Osteocyte (in vitro differentiated cells): Measurements from ENCODE around the gene PPFIA1. TPM values are rescaled to one million over a fixed set of nuclear protein-coding genes. Genes with fewer than 3 reads are reported as not detected.
A peak's percentile ranks its signal among the peaks of the same experiment; 100 is the strongest.

ENCODE experiments used
- DNase-seq: peaks from one replicate; pipeline ENCODE4 v3.0.0; 2021; ENCODE audit warnings: mixed read lengths; ENCODE audit not compliant: unreplicated experiment; ENCODE audit errors: extremely low spot score
- H3K27ac Mint-ChIP-seq: one replicate; pipeline ENCODE4 v1.8.0; 2021; ENCODE audit warnings: mild to moderate bottlenecking, mixed read lengths; ENCODE audit not compliant: unreplicated experiment
- H3K27me3 Mint-ChIP-seq: one replicate; pipeline ENCODE4 v1.8.0; 2021; ENCODE audit warnings: mixed read lengths; ENCODE audit not compliant: unreplicated experiment
- H3K36me3 Mint-ChIP-seq: one replicate; pipeline ENCODE4 v1.8.0; 2021; ENCODE audit warnings: mixed read lengths; ENCODE audit not compliant: unreplicated experiment
- H3K4me1 Mint-ChIP-seq: one replicate; pipeline ENCODE4 v1.8.0; 2021; ENCODE audit warnings: mixed read lengths; ENCODE audit not compliant: unreplicated experiment
- H3K4me3 Mint-ChIP-seq: one replicate; pipeline ENCODE4 v1.8.0; 2021; ENCODE audit warnings: mild to moderate bottlenecking, moderate library complexity, mixed read lengths; ENCODE audit not compliant: unreplicated experiment
- H3K9me3 Mint-ChIP-seq: one replicate; pipeline ENCODE4 v1.8.0; 2021; ENCODE audit warnings: mixed read lengths; ENCODE audit not compliant: unreplicated experiment
- total RNA-seq: library from RNA; stranded (reverse); gene quantifications from 2 replicates; pipeline ENCODE4 v1.2.1, GENCODE V29; 2021
- TF ChIP-seq, protein P1 (sequence below): fragments of 200-600 bp; sonication (generic); IDR thresholded peaks from 2 replicates; pipeline ENCODE4 v1.5.0; 2021; ENCODE audit warnings: antibody characterized with exemption, mild to moderate bottlenecking, moderate library complexity

Gene PPFIA1
- total RNA-seq, 1 donor from 2014 or later = 70.4 TPM

DNA sequence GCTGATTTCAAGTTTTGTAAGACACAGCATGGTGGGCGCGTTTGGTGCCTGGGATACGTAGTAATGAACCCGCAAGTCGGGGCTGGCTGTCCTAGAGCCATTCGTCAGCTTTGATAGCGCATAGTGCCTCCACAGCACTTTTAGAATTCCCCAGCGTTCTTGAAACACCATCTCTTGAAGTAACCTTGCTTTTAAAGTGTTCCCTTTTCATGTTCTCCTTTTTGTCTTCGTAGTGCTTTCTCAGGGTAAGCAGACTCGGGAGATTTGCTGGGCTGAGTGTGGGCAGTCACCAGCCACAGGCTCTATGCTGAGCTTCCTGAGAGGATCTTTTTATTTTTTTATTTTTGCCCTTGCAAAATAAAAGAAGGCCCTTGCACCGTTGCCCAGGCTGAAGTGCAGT is 88.3 kb downstream of the PPFIA1 start:
- Mint-ChIP-seq H3K36me3 (peaks cover 56% of the 10 kb centered on the region), H3K4me3 (no peak overlapping the region), H3K9me3 (no peaks in the 10 kb centered on the region), H3K4me1 (no peaks in the 10 kb centered on the region), H3K27me3 (no peaks in the 10 kb centered on the region), H3K27ac (no peak overlapping the region)
- TF ChIP-seq, protein P1, sequence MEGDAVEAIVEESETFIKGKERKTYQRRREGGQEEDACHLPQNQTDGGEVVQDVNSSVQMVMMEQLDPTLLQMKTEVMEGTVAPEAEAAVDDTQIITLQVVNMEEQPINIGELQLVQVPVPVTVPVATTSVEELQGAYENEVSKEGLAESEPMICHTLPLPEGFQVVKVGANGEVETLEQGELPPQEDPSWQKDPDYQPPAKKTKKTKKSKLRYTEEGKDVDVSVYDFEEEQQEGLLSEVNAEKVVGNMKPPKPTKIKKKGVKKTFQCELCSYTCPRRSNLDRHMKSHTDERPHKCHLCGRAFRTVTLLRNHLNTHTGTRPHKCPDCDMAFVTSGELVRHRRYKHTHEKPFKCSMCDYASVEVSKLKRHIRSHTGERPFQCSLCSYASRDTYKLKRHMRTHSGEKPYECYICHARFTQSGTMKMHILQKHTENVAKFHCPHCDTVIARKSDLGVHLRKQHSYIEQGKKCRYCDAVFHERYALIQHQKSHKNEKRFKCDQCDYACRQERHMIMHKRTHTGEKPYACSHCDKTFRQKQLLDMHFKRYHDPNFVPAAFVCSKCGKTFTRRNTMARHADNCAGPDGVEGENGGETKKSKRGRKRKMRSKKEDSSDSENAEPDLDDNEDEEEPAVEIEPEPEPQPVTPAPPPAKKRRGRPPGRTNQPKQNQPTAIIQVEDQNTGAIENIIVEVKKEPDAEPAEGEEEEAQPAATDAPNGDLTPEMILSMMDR = no peak
- DNase-seq = no peak

DNA sequence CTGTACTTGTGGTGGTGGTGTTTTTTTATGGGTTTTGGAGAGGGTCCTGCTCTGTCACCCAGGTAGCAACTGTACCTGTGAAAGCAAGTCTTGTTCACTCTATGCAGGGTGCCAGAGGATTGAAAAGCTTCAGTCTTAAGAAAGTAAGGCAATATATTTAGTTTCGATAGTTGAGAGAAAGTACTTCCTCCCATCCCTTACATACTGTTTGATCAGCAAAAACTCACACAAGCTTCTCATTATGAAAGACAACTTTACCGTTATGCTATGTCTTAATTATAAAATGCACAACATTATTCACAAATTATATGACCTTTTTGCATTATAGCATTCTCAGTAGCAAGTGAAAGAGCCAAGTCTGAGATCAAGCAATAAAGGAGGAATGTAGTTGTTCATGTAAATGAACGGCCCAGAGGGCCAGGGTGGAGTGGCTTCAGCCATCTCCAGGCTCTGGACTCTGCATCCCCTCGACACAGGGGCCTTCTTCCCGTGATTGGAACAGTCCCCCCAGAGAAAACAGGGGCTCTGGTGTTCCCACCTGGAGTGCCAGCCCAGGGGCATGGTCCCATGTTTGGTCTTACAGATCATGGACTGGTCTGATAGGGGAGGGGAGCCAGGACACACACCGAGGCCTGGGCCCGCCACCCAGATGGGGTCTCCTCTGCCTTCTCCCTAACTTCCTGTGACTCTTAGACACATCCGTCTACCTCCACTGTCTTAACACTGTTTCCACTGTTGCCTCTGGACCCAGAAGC is 89.1 kb downstream of the PPFIA1 start:
- Mint-ChIP-seq H3K4me3 (no peak overlapping the region), H3K9me3 (no peaks in the 10 kb centered on the region), H3K27ac (no peak overlapping the region), H3K27me3 (no peaks in the 10 kb centered on the region), H3K36me3 (peaks cover 54% of the 10 kb centered on the region), H3K4me1 (no peaks in the 10 kb centered on the region)
- no peak for DNase-seq
- TF ChIP-seq, protein P1 = no peak

DNA sequence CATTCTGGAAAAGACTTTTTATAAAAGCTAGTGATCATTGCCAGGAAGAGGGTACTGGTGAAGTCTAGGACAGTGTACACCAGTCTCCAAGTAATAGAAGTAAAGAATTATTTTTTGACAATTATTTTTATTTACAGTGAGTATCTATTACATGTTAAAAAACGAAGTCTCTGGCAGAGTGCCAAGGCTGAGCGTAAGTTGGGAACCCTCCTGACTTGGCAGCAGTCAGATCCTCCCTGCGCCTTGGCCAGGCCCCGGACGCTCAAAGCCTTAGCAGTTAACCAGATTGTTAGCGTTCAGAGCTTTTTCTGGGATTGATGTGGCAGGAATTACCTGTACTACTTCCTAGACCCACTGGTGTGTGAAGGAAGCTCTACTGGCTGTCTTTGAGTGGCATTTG is 89.7 kb downstream of the PPFIA1 start:
- DNase-seq = no peak
- H3K4me3 Mint-ChIP-seq = no peak overlapping the region

DNA sequence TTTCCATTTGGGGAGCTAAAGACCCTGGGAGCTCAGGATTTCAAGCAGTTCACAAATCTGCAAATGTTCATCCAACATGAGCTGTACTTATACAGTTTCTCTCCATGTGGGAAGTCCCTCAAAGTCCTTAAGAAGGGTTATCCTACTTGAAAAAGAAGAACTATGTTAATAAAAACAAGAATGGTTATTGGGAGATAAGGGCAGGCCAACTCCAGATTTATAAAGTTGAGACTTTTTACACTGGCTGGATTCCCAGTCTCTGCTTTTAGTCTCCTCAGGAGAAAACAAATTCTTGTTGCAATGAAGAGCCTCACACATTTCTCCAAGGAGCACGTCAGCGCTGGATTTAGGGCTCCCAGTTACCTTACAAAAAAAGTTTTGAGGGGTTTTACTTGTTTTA is 93.7 kb downstream of the PPFIA1 start:
- H3K4me1 Mint-ChIP-seq = peaks cover 8% of the 10 kb centered on the region
- no peak for DNase-seq
- H3K36me3 Mint-ChIP-seq = peaks cover 43% of the 10 kb centered on the region
- H3K4me3 Mint-ChIP-seq = no peak overlapping the region
- H3K9me3 Mint-ChIP-seq = no peaks in the 10 kb centered on the region
- TF ChIP-seq, protein P1 = no peak
- no peak overlapping the region for H3K27ac Mint-ChIP-seq
- H3K27me3 Mint-ChIP-seq = no peaks in the 10 kb centered on the region

More for the DNA sequence above, 89.7 kb downstream of the PPFIA1 start:
- Mint-ChIP-seq H3K9me3 (no peaks in the 10 kb centered on the region), H3K36me3 (peaks cover 52% of the 10 kb centered on the region), H3K27ac (no peak overlapping the region), H3K27me3 (no peaks in the 10 kb centered on the region), H3K4me1 (no peaks in the 10 kb centered on the region)
- TF ChIP-seq, protein P1 = no peak

DNA sequence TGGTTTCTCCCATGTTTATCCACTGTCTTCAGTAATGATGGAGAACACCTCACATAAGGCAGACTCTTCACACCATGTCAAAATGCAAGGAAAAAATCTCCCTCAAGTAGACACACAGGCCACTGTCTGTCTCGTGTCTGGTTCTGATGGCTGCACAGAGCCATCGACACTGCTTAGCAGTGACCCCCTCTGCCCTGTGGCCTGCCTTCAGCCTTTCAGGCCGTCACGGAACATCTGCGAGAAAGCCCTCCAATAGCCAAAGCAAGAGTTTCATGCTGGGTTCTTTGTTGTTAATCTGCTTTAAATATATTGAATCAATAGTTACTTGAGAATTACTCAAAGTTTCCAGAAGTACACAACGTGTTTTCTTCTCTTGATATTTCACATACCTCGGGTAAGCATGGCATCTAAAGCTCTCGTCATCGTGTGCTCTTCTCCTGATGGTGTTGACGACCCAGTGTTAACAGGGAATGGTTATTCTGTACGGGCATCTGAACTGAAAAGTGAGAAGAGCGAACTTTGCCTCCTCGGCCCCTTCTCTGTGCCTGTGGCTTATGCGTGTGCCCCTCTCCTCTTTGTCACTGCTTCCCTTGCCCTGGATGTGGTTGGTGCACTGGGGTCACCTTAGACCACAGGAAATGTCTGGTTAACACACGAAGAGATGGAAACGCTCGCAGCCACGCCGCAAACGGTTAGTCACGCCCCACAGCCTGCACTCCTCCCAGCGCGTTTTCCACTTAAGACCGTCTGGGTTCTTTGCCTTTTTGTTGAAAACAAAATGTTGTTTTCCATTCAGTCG is 94.5 kb downstream of the PPFIA1 start:
- Mint-ChIP-seq H3K9me3 (no peaks in the 10 kb centered on the region), H3K27ac (no peak overlapping the region), H3K4me3 (no peak overlapping the region), H3K36me3 (peaks cover 42% of the 10 kb centered on the region), H3K27me3 (no peaks in the 10 kb centered on the region), H3K4me1 (peaks cover 8% of the 10 kb centered on the region)
- peak; percentile 56 for DNase-seq
- TF ChIP-seq, protein P1 = no peak
